ENCODE results near the gene TTBK1.

Gene TTBK1

GRCh38 chr6:43282636-43283513 lies 39.6 kb downstream of the TTBK1 start:
- DNase-seq (ENCODE audit: low read depth), result no peak

GRCh38 chr6:43283514-43283901 lies 40.2 kb downstream of the TTBK1 start:
- no peak overlapping the region for H3K4me3 ChIP-seq (ENCODE audit: low read depth, low read length)
- no peak for DNase-seq (ENCODE audit: low read depth)

More at GRCh38 chr6:43282636-43283513, 39.6 kb downstream of the TTBK1 start:
- no peak overlapping the region for H3K4me3 ChIP-seq (ENCODE audit: low read depth, low read length)

- DNase-seq (ENCODE audit: low read depth), result no peak
- H3K4me3 ChIP-seq (ENCODE audit: low read depth, low read length), result no peak overlapping the region
These were observed 40.6 kb downstream of the TTBK1 start for GRCh38 chr6:43283905-43284304.

GRCh38 chr6:43284991-43285781 lies 41.9 kb downstream of the TTBK1 start:
- H3K4me3 ChIP-seq (ENCODE audit: low read depth, low read length), result no peak overlapping the region

GRCh38 chr6:43285832-43286231 lies 42.6 kb downstream of the TTBK1 start:
- H3K4me3 ChIP-seq (ENCODE audit: low read depth, low read length), result no peak overlapping the region
- no peak for DNase-seq (ENCODE audit: low read depth)

More at GRCh38 chr6:43284991-43285781, 41.9 kb downstream of the TTBK1 start:
- no peak for DNase-seq (ENCODE audit: low read depth)

- DNase-seq (ENCODE audit: low read depth), result no peak
- H3K4me3 ChIP-seq (ENCODE audit: low read depth, low read length), result no peak overlapping the region
These were observed 43.2 kb downstream of the TTBK1 start for GRCh38 chr6:43286456-43286979.

GRCh38 chr6:43286980-43287716 lies 43.9 kb downstream of the TTBK1 start:
- no peak overlapping the region for H3K4me3 ChIP-seq (ENCODE audit: low read depth, low read length)
- DNase-seq (ENCODE audit: low read depth), result no peak

- no peak for DNase-seq (ENCODE audit: low read depth)
- no peak overlapping the region for H3K4me3 ChIP-seq (ENCODE audit: low read depth, low read length)
These were observed 44.7 kb downstream of the TTBK1 start for GRCh38 chr6:43287717-43288679.

- H3K4me3 ChIP-seq (ENCODE audit: low read depth, low read length), result no peak overlapping the region
- no peak for DNase-seq (ENCODE audit: low read depth)
These were observed 47.1 kb downstream of the TTBK1 start for GRCh38 chr6:43290339-43290904.

GRCh38 chr6:43290905-43291355 lies 47.6 kb downstream of the TTBK1 start:
- no peak for DNase-seq (ENCODE audit: low read depth)
- no peak overlapping the region for H3K4me3 ChIP-seq (ENCODE audit: low read depth, low read length)

- no peak overlapping the region for H3K4me3 ChIP-seq (ENCODE audit: low read depth, low read length)
- DNase-seq (ENCODE audit: low read depth), result no peak
These were observed 48.4 kb downstream of the TTBK1 start for GRCh38 chr6:43291708-43292107.

- H3K4me3 ChIP-seq (ENCODE audit: low read depth, low read length), result no peak overlapping the region
- no peak for DNase-seq (ENCODE audit: low read depth)
These were observed 49.1 kb downstream of the TTBK1 start for GRCh38 chr6:43292341-43292740.

- DNase-seq (ENCODE audit: low read depth), result no peak
- no peak overlapping the region for H3K4me3 ChIP-seq (ENCODE audit: low read depth, low read length)
These were observed 49.6 kb downstream of the TTBK1 start for GRCh38 chr6:43292763-43293318.

GRCh38 chr6:43293698-43294097 lies 50.4 kb downstream of the TTBK1 start:
- DNase-seq (ENCODE audit: low read depth), result no peak

GRCh38 chr6:43294536-43294935 lies 51.3 kb downstream of the TTBK1 start:
- no peak for DNase-seq (ENCODE audit: low read depth)
- no peak overlapping the region for H3K4me3 ChIP-seq (ENCODE audit: low read depth, low read length)

More at GRCh38 chr6:43293698-43294097, 50.4 kb downstream of the TTBK1 start:
- no peak overlapping the region for H3K4me3 ChIP-seq (ENCODE audit: low read depth, low read length)

- H3K4me3 ChIP-seq (ENCODE audit: low read depth, low read length), result no peak overlapping the region
- DNase-seq (ENCODE audit: low read depth), result no peak
These were observed 52.2 kb downstream of the TTBK1 start for GRCh38 chr6:43295456-43295855.

GRCh38 chr6:43296780-43297497 lies 53.7 kb downstream of the TTBK1 start:
- H3K4me3 ChIP-seq (ENCODE audit: low read depth, low read length), result no peak overlapping the region
- no peak for DNase-seq (ENCODE audit: low read depth)
